HG02571 (cell line): ENCODE data around the gene AQP12A.

Experiments used
- ATAC-seq: cut with Tn5 transposase; IDR thresholded peaks from one replicate; pipeline ENCODE4 v1.9.1; 2021; ENCODE audit warnings: mild to moderate bottlenecking, moderate library complexity; ENCODE audit not compliant: unreplicated experiment

Gene AQP12A

GRCh38 chr2:240707043-240707756 is 15.5 kb downstream of the AQP12A start:
- ATAC-seq, result no peak

GRCh38 chr2:240707821-240708220 is 16.2 kb downstream of the AQP12A start:
- ATAC-seq, result no peak

- no peak for ATAC-seq
Observed at GRCh38 chr2:240708457-240708856, 16.8 kb downstream of the AQP12A start.

- ATAC-seq, result no peak
Observed at GRCh38 chr2:240711296-240711695, 19.6 kb downstream of the AQP12A start.

GRCh38 chr2:240711701-240712100 is 20.0 kb downstream of the AQP12A start:
- no peak for ATAC-seq

- no peak for ATAC-seq
Observed at GRCh38 chr2:240712121-240712520, 20.5 kb downstream of the AQP12A start.

GRCh38 chr2:240713071-240713927 is 21.6 kb downstream of the AQP12A start:
- no peak for ATAC-seq

GRCh38 chr2:240713928-240714746 is 22.5 kb downstream of the AQP12A start:
- no peak for ATAC-seq

GRCh38 chr2:240714747-240715725 is 23.4 kb downstream of the AQP12A start:
- no peak for ATAC-seq

- ATAC-seq, result no peak
Observed at GRCh38 chr2:240716130-240716798, 24.6 kb downstream of the AQP12A start.

GRCh38 chr2:240717181-240717641 is 25.5 kb downstream of the AQP12A start:
- ATAC-seq, result no peak

GRCh38 chr2:240717681-240718581 is 26.3 kb downstream of the AQP12A start:
- no peak for ATAC-seq

- ATAC-seq, result no peak
Observed at GRCh38 chr2:240718896-240719490, 27.3 kb downstream of the AQP12A start.

- no peak for ATAC-seq
Observed at GRCh38 chr2:240719676-240720545, 28.2 kb downstream of the AQP12A start.

- no peak for ATAC-seq
Observed at GRCh38 chr2:240720686-240721595, 29.3 kb downstream of the AQP12A start.

- ATAC-seq, result no peak
Observed at GRCh38 chr2:240721596-240722180, 30.0 kb downstream of the AQP12A start.
